SK-N-SH (cell line): Measurements from ENCODE around the gene LATS2.

Experiments
- EZH2phosphoT487 ChIP-seq: fragments of 200-600 bp; sonication (generic); IDR thresholded peaks from 2 replicates; pipeline ENCODE4 v1.6.1; 2017; ENCODE audit warnings: low read depth, mixed run types, mild to moderate bottlenecking, antibody characterized with exemption, moderate library complexity, borderline replicate concordance
- GABPA ChIP-seq: IDR thresholded peaks from 2 replicates; pipeline ENCODE4 v1.4.0; 2012; ENCODE audit warnings: low read depth, mild to moderate bottlenecking
- MEF2A ChIP-seq: IDR thresholded peaks from 2 replicates; pipeline ENCODE4 v1.4.0; 2012; ENCODE audit warnings: low read depth, borderline replicate concordance
- RAD21 ChIP-seq: IDR thresholded peaks from 2 replicates; pipeline ENCODE4 v1.6.1; 2012; ENCODE audit warnings: mild to moderate bottlenecking, low read length
- RCOR1 ChIP-seq: fragments of 150-350 bp; IDR thresholded peaks from 2 replicates; pipeline ENCODE4 v1.6.1; 2017; ENCODE audit warnings: antibody characterized with exemption, low read length
- SIN3A ChIP-seq: IDR thresholded peaks from 2 replicates; pipeline ENCODE4 v1.6.1; 2012; ENCODE audit warnings: low read depth, mild to moderate bottlenecking, low read length, moderate library complexity, borderline replicate concordance
- TAF1 ChIP-seq: IDR thresholded peaks from 2 replicates; pipeline ENCODE4 v1.6.1; 2012; ENCODE audit warnings: low read depth, mild to moderate bottlenecking, low read length, moderate library complexity, borderline replicate concordance
- YY1 ChIP-seq: IDR thresholded peaks from 2 replicates; pipeline ENCODE4 v1.4.0; 2012; ENCODE audit warnings: low read depth, mild to moderate bottlenecking
- TF ChIP-seq, protein P1 (sequence below): IDR thresholded peaks from 2 replicates; pipeline ENCODE4 v1.6.1; 2012; ENCODE audit warnings: mild to moderate bottlenecking, low read depth, low read length, moderate library complexity
- TF ChIP-seq, protein P2 (sequence below): IDR thresholded peaks from 2 replicates; pipeline ENCODE4 v1.4.0; 2012; ENCODE audit warnings: low read depth, borderline replicate concordance
- TF ChIP-seq, protein P3 (sequence below): fragments of 200-600 bp; sonication (generic); IDR thresholded peaks from 2 replicates; pipeline ENCODE4 v1.6.1; 2017; ENCODE audit warnings: antibody characterized with exemption, mild to moderate bottlenecking, moderate library complexity
- TF ChIP-seq, protein P4 (sequence below): IDR thresholded peaks from 2 replicates; pipeline ENCODE4; 2012

DNA sequence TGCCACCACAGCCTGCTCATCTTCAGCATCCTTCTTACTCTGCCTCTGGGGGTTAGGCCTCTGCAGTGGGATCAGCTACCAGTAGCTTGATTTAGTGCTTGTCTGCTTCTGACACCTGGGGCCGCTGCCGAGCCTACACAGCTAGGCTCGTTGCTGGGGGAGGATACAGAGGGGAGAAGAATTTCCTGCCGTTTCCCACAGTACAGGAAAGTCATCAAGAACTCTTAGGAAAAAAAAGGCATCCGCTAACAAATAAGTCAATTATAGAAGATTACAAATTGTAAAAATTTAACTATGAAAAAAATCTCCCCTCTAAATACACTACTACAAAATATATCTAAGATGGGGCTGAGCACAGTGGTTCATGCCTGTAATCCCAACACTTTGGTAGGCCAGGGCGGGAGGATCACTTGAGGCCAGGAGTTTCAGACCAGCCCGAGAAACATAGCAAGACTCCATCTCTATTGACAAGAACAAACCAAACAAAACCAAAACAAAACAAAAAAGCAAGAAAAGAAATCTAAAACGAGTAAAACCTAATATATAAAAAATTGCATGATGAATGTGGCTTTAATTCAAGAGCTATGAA, 26.7 kb downstream of the LATS2 start:
- no peak for TF ChIP-seq RCOR1
- TF ChIP-seq, protein P1, sequence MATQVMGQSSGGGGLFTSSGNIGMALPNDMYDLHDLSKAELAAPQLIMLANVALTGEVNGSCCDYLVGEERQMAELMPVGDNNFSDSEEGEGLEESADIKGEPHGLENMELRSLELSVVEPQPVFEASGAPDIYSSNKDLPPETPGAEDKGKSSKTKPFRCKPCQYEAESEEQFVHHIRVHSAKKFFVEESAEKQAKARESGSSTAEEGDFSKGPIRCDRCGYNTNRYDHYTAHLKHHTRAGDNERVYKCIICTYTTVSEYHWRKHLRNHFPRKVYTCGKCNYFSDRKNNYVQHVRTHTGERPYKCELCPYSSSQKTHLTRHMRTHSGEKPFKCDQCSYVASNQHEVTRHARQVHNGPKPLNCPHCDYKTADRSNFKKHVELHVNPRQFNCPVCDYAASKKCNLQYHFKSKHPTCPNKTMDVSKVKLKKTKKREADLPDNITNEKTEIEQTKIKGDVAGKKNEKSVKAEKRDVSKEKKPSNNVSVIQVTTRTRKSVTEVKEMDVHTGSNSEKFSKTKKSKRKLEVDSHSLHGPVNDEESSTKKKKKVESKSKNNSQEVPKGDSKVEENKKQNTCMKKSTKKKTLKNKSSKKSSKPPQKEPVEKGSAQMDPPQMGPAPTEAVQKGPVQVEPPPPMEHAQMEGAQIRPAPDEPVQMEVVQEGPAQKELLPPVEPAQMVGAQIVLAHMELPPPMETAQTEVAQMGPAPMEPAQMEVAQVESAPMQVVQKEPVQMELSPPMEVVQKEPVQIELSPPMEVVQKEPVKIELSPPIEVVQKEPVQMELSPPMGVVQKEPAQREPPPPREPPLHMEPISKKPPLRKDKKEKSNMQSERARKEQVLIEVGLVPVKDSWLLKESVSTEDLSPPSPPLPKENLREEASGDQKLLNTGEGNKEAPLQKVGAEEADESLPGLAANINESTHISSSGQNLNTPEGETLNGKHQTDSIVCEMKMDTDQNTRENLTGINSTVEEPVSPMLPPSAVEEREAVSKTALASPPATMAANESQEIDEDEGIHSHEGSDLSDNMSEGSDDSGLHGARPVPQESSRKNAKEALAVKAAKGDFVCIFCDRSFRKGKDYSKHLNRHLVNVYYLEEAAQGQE, result no peak
- TF ChIP-seq TAF1, result no peak
- TF ChIP-seq, protein P2, sequence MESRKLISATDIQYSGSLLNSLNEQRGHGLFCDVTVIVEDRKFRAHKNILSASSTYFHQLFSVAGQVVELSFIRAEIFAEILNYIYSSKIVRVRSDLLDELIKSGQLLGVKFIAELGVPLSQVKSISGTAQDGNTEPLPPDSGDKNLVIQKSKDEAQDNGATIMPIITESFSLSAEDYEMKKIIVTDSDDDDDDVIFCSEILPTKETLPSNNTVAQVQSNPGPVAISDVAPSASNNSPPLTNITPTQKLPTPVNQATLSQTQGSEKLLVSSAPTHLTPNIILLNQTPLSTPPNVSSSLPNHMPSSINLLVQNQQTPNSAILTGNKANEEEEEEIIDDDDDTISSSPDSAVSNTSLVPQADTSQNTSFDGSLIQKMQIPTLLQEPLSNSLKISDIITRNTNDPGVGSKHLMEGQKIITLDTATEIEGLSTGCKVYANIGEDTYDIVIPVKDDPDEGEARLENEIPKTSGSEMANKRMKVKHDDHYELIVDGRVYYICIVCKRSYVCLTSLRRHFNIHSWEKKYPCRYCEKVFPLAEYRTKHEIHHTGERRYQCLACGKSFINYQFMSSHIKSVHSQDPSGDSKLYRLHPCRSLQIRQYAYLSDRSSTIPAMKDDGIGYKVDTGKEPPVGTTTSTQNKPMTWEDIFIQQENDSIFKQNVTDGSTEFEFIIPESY, result no peak
- TF ChIP-seq, protein P3, sequence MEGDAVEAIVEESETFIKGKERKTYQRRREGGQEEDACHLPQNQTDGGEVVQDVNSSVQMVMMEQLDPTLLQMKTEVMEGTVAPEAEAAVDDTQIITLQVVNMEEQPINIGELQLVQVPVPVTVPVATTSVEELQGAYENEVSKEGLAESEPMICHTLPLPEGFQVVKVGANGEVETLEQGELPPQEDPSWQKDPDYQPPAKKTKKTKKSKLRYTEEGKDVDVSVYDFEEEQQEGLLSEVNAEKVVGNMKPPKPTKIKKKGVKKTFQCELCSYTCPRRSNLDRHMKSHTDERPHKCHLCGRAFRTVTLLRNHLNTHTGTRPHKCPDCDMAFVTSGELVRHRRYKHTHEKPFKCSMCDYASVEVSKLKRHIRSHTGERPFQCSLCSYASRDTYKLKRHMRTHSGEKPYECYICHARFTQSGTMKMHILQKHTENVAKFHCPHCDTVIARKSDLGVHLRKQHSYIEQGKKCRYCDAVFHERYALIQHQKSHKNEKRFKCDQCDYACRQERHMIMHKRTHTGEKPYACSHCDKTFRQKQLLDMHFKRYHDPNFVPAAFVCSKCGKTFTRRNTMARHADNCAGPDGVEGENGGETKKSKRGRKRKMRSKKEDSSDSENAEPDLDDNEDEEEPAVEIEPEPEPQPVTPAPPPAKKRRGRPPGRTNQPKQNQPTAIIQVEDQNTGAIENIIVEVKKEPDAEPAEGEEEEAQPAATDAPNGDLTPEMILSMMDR, result peak; percentile 21; the same call in 1 of the 2 replicates
- TF ChIP-seq GABPA, result no peak
- TF ChIP-seq EZH2phosphoT487, result no peak
- no peak for TF ChIP-seq RAD21
- no peak for TF ChIP-seq YY1
- no peak for TF ChIP-seq SIN3A
- TF ChIP-seq, protein P4, sequence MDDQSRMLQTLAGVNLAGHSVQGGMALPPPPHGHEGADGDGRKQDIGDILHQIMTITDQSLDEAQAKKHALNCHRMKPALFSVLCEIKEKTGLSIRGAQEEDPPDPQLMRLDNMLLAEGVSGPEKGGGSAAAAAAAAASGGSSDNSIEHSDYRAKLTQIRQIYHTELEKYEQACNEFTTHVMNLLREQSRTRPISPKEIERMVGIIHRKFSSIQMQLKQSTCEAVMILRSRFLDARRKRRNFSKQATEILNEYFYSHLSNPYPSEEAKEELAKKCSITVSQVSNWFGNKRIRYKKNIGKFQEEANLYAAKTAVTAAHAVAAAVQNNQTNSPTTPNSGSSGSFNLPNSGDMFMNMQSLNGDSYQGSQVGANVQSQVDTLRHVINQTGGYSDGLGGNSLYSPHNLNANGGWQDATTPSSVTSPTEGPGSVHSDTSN, result no peak
- no peak for TF ChIP-seq MEF2A
